Osteoblast (primary cell): ENCODE measurements around the gene RIPK4. TPM values are rescaled to one million over a fixed set of nuclear protein-coding genes. Genes with fewer than 3 reads are reported as not detected.
"Not testable (repeated sequence)": the region's sequence is repeated elsewhere in the genome, so short reads cannot be mapped to it uniquely, and the experiment has no call there.

Experiments
- DNase-seq: peaks from one replicate; pipeline ENCODE4 v3.0.0; 2011; ENCODE audit warnings: low spot score, mixed read lengths; ENCODE audit not compliant: insufficient read length; ENCODE audit errors: missing footprints
- H2AFZ ChIP-seq: 2 replicates; pipeline ENCODE4 v1.6.0; 2011; ENCODE audit warnings: mild to moderate bottlenecking, low read length
- H3K27ac ChIP-seq: 2 replicates; pipeline ENCODE4 v1.5.1; 2011; ENCODE audit warnings: mild to moderate bottlenecking, low read depth, low read length, moderate library complexity
- H3K27me3 ChIP-seq: 2 replicates; pipeline ENCODE4 v1.6.0; 2012; ENCODE audit warnings: mild to moderate bottlenecking, control low read depth, inconsistent platforms, low read length, moderate library complexity; ENCODE audit not compliant: insufficient read depth
- H3K36me3 ChIP-seq: 2 replicates; pipeline ENCODE4 v1.5.1; 2011; ENCODE audit warnings: mild to moderate bottlenecking, low read length, control low read depth, moderate library complexity; ENCODE audit not compliant: insufficient read depth
- H3K4me1 ChIP-seq: 2 replicates; pipeline ENCODE4 v1.5.1; 2011; ENCODE audit warnings: mild to moderate bottlenecking, low read length, control low read depth, moderate library complexity; ENCODE audit not compliant: insufficient read depth
- H3K4me2 ChIP-seq: 2 replicates; pipeline ENCODE4 v1.6.0; 2011; ENCODE audit warnings: mild to moderate bottlenecking, low read length; ENCODE audit not compliant: insufficient read depth
- H3K4me3 ChIP-seq: fragments of 200-600 bp; sonication (generic); 3 replicates; pipeline ENCODE4 v1.5.1; 2012; ENCODE audit warnings: mild to moderate bottlenecking, low read length, inconsistent platforms; ENCODE audit not compliant: insufficient read depth
- H3K79me2 ChIP-seq: 2 replicates; pipeline ENCODE4 v1.6.0; 2012; ENCODE audit warnings: mild to moderate bottlenecking, low read length, control low read depth, inconsistent platforms; ENCODE audit not compliant: insufficient read depth
- H3K9me3 ChIP-seq: 2 replicates; pipeline ENCODE4 v1.5.1; 2011; ENCODE audit warnings: low read depth, low read length, control low read depth
- H4K20me1 ChIP-seq: 2 replicates; pipeline ENCODE4 v1.6.0; 2012; ENCODE audit warnings: mild to moderate bottlenecking, low read length, control low read depth; ENCODE audit not compliant: insufficient read depth
- total RNA-seq: library from RNA; depleted of rRNA; stranded (reverse); fragments of >200 nt; gene quantifications from 2 replicates; pipeline ENCODE4 v1.2.3, GENCODE V29; 2012
- TF ChIP-seq, protein P1 (sequence below): IDR thresholded peaks from 2 replicates; pipeline ENCODE4 v1.5.1; 2011; ENCODE audit warnings: mild to moderate bottlenecking, low read depth, low read length, moderate library complexity; ENCODE audit errors: extremely low read depth

Gene RIPK4
- total RNA-seq, 1 donor = 2.2 TPM

DNA sequence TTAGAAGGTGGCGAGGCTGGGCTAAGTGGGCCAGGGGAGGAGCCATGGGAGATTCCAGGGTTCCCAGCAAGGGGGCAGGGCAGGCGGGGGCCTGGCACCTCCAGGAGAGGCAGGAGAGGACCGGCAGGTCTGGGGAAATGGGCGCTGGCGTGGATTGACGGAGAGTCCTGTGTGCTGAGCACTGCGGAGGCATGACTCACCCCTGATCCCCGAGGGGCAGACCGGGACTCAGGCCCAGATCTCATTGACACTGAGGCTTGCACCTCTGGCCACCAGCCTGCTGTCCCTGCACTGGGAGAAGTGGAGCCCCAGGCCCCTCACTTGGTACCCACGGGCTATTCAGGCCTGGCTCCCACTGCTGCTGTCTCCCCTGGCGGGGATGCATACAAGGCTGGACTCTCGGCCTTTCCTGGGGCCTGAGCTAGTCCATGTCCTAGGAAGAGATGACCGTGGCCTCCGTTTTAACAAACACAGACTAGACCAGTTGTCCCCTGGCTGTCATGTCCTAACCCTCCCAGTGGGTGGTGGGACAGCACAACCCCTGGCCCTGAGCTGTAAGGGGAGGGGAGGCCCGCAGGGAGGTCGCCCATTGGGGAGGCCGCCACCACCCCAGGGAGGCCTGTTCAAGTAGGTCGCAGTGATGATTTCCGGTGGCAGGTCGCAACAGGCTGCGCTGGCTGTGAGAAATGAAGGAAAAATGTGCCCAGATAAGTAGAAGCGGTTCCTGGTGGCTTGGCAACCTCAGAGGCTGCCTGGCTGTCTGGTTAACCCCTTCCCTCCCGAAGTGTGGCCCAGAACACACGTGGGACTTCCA lies 39.7 kb downstream of the RIPK4 start:
- Histone ChIP-seq H3K4me2 (peak overlapping the region; percentile 64), H3K4me1 (peaks cover 18% of the 10 kb centered on the region), H3K79me2 (no peaks in the 10 kb centered on the region), H3K9me3 (no peaks in the 10 kb centered on the region), H3K27me3 (peaks cover 14% of the 10 kb centered on the region), H3K27ac (peak overlapping the region; percentile 31), H3K4me3 (peak overlapping the region; percentile 15), H3K36me3 (no peaks in the 10 kb centered on the region), H2AFZ (peak overlapping the region; percentile 28), H4K20me1 (no peaks in the 10 kb centered on the region)
- TF ChIP-seq, protein P1, sequence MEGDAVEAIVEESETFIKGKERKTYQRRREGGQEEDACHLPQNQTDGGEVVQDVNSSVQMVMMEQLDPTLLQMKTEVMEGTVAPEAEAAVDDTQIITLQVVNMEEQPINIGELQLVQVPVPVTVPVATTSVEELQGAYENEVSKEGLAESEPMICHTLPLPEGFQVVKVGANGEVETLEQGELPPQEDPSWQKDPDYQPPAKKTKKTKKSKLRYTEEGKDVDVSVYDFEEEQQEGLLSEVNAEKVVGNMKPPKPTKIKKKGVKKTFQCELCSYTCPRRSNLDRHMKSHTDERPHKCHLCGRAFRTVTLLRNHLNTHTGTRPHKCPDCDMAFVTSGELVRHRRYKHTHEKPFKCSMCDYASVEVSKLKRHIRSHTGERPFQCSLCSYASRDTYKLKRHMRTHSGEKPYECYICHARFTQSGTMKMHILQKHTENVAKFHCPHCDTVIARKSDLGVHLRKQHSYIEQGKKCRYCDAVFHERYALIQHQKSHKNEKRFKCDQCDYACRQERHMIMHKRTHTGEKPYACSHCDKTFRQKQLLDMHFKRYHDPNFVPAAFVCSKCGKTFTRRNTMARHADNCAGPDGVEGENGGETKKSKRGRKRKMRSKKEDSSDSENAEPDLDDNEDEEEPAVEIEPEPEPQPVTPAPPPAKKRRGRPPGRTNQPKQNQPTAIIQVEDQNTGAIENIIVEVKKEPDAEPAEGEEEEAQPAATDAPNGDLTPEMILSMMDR = no peak
- peak; percentile 97 for DNase-seq

DNA sequence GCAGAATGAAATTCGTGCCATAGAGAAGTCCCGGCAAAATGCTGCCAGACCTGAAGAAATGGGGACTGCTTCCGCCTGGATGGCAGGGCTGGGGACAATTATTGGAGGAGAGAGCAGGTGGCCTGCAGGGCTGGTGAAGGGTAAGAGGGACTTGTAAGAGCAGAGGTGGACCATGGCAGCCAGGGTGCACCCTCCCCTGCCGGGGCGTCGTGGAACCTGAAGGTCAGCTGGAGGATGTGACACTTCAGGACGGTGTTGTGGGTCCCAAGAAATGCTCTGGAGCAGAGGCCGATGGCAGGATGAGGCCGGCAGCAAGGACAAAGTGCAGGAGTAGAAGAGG lies 40.3 kb downstream of the RIPK4 start:
- TF ChIP-seq, protein P1 = no peak
- H4K20me1 ChIP-seq = no peaks in the 10 kb centered on the region
- H3K36me3 ChIP-seq = no peaks in the 10 kb centered on the region
- no peaks in the 10 kb centered on the region for H3K79me2 ChIP-seq
- H3K27ac ChIP-seq = no peak overlapping the region
- H3K4me1 ChIP-seq = peaks cover 18% of the 10 kb centered on the region
- no peak overlapping the region for H3K4me3 ChIP-seq
- DNase-seq = peak; percentile 1
- H3K27me3 ChIP-seq = peaks cover 12% of the 10 kb centered on the region
- H3K9me3 ChIP-seq = no peaks in the 10 kb centered on the region
- peak overlapping the region; percentile 64 for H3K4me2 ChIP-seq
- peak overlapping the region; percentile 9 for H2AFZ ChIP-seq

DNA sequence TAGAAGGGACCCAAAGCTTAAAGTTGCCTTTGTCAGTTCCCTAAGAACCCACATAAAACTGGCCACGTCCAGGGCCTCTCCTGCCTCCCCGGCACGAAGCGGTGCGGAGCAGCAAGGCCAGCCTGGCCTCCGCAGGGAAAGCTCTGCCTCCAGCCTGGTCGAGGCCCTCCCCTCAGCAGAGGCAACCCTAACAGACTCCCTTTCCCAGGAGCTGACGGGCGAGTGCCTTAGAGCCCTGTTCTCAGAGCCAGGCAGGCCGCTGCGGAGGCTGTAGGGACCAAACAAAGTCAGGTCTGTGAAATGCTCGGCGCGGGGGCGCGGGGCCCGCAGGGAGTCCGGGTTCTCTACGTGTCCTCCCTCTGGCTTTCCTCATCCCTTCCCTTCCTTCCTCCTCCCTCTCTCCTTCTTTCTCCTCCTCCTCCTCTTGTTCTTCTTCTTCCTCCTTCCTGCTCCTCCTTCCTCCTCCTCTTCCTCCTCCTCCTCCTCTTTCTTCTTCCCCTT lies 40.7 kb downstream of the RIPK4 start:
- Histone ChIP-seq H3K9me3 (no peaks in the 10 kb centered on the region), H3K4me2 (no peak overlapping the region), H3K27ac (no peak overlapping the region), H3K27me3 (peaks cover 7% of the 10 kb centered on the region), H2AFZ (no peak overlapping the region), H3K36me3 (no peaks in the 10 kb centered on the region), H3K4me3 (no peak overlapping the region), H3K4me1 (peaks cover 18% of the 10 kb centered on the region), H3K79me2 (no peaks in the 10 kb centered on the region), H4K20me1 (no peaks in the 10 kb centered on the region)
- TF ChIP-seq, protein P1 = no peak
- peak; percentile 64 for DNase-seq

DNA sequence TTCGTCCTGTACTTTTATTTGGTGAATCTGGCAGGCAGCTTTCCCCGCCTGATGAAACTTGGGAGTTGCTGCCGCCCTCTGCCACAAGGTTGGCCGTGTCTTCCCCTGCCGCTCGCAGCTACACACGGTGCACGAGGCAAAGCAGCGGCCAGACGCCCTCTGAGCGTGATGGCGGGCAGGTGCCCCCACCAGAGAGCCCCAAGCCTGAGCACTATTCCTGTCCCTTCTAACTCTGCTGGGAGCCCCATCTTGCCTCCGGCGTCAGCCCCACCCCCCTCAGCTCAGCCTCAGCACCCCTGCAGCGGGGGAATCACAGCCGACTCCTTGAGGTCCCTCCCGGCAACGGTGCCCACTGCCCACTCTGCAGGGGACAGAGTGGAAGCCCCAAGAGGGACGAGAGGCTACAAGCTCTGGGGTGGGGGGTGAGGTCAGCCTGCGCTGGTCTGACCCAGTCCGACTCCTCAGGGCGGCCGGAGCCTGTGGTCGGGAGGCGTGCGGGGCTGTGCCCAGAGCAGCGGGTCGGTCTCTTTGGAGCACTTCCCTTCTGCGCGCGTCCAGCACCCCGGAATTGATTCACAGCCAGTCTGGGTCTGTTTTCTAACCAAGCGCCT lies 41.3 kb downstream of the RIPK4 start:
- H2AFZ ChIP-seq = peak overlapping the region; percentile 47
- no peaks in the 10 kb centered on the region for H3K9me3 ChIP-seq
- H3K36me3 ChIP-seq = no peaks in the 10 kb centered on the region
- no peak overlapping the region for H3K4me2 ChIP-seq
- H3K27ac ChIP-seq = no peak overlapping the region
- H3K79me2 ChIP-seq = no peaks in the 10 kb centered on the region
- peak; percentile 59 for DNase-seq
- peaks cover 18% of the 10 kb centered on the region for H3K4me1 ChIP-seq
- peaks cover 4% of the 10 kb centered on the region for H3K27me3 ChIP-seq
- H4K20me1 ChIP-seq = no peaks in the 10 kb centered on the region
- no peak overlapping the region for H3K4me3 ChIP-seq
- TF ChIP-seq, protein P1 = no peak

DNA sequence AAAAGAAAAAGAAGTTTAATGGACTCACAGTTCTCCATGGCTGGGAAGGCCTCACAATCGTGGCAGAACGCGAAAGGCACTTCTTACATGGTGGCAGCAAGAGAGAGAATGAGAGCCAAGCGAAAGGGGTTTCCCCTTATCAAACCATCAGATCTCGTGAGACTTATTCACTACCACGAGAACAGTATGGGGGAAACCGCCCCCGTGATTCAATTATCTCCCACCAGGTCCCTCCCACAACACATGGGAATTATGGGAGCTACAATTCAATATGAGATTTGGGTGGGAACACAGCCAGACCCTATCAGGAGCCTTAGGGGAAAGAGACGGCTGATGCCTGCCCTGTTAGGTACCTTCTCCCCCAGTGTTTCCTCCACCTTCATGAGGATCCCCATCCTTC lies 43.0 kb downstream of the RIPK4 start:
- H3K79me2 ChIP-seq, DNase-seq, H3K27ac ChIP-seq, H3K4me3 ChIP-seq, H4K20me1 ChIP-seq, H2AFZ ChIP-seq, H3K4me2 ChIP-seq, H3K9me3 ChIP-seq, H3K36me3 ChIP-seq, H3K27me3 ChIP-seq: not testable (repeated sequence)
- H3K4me1 ChIP-seq = peaks cover 18% of the 10 kb centered on the region
